PC-3 (cell line): ENCODE results near the gene CACNA1C.

ENCODE experiments used
- EZH2 ChIP-seq: fragments of 300-600 bp; sonication (generic); IDR thresholded peaks from one replicate; pipeline ENCODE4 v1.6.1; 2017; ENCODE audit warnings: antibody characterized with exemption, mild to moderate bottlenecking, low read length; ENCODE audit not compliant: unreplicated experiment
- EZH2phosphoT487 ChIP-seq: fragments of 300-600 bp; sonication (generic); IDR thresholded peaks from 2 replicates; pipeline ENCODE4 v1.6.1; 2018; ENCODE audit warnings: mild to moderate bottlenecking, antibody characterized with exemption, low read length, borderline replicate concordance
- TF ChIP-seq, protein P1 (sequence below): fragments of 300-600 bp; sonication (generic); conservative IDR thresholded peaks from 2 replicates; pipeline ENCODE4 v1.5.1; 2017; ENCODE audit warnings: antibody characterized with exemption, low read depth, mild to moderate bottlenecking, low read length

DNA sequence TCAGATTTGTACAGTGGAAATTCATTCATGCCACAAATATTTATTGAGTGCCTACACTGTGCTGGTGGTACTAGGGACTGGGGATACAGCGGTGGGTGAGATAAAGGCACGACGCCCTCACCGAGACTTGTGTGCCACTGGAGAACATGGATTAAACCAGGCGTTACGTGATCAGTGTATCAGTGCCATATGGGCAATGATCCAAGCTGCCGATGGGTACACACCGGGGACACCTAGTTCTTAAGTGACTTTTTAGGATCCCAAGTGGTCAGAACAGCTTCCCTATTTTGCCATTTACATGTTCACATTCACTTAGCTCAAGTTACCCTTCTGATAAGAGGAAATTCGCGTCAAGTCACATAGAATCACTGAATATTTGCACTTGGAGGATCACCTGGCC lies 236.7 kb downstream of the CACNA1C start:
- TF ChIP-seq, protein P1, sequence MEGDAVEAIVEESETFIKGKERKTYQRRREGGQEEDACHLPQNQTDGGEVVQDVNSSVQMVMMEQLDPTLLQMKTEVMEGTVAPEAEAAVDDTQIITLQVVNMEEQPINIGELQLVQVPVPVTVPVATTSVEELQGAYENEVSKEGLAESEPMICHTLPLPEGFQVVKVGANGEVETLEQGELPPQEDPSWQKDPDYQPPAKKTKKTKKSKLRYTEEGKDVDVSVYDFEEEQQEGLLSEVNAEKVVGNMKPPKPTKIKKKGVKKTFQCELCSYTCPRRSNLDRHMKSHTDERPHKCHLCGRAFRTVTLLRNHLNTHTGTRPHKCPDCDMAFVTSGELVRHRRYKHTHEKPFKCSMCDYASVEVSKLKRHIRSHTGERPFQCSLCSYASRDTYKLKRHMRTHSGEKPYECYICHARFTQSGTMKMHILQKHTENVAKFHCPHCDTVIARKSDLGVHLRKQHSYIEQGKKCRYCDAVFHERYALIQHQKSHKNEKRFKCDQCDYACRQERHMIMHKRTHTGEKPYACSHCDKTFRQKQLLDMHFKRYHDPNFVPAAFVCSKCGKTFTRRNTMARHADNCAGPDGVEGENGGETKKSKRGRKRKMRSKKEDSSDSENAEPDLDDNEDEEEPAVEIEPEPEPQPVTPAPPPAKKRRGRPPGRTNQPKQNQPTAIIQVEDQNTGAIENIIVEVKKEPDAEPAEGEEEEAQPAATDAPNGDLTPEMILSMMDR = no peak
- TF ChIP-seq EZH2 (no peak), EZH2phosphoT487 (no peak)
